ENCODE results near the gene ZNF516.

ZNF516 gene

GRCh38 chr18:76314015-76314414 is 181.0 kb downstream of the ZNF516 start:
- no peak for TF ChIP-seq CTCF (IDR thresholded peaks at IDR 0.05; ENCODE audit: low read depth, low read length, missing control alignments)
- Histone ChIP-seq H3K36me3 (replicated peaks) (no peaks in the 10 kb centered on the region), H3K4me3 (ENCODE audit: low read depth, low read length) (no peak overlapping the region), H3K27ac (no peak overlapping the region), H3K27me3 (replicated peaks) (no peaks in the 10 kb centered on the region)
- in situ Hi-C loops (cut with HindIII; ENCODE audit: low pct_ligation_motif_present, low sequenced_read_pairs), result no loop called here
- no peak for DNase-seq
